Measurements from ENCODE around the gene FMN1.

The FMN1 gene

GRCh38 chr15:33115191-33115861, 79.2 kb downstream of the FMN1 start:
- no peak for DNase-seq

- no peak for DNase-seq
These were observed 80.2 kb downstream of the FMN1 start for GRCh38 chr15:33114374-33114717.

GRCh38 chr15:33113666-33114373, 80.7 kb downstream of the FMN1 start:
- no peak for DNase-seq

GRCh38 chr15:33112541-33113105, 81.9 kb downstream of the FMN1 start:
- DNase-seq = no peak

GRCh38 chr15:33111041-33111451, 83.5 kb downstream of the FMN1 start:
- DNase-seq = no peak

GRCh38 chr15:33109345-33109744, 85.2 kb downstream of the FMN1 start:
- DNase-seq = no peak

GRCh38 chr15:33108518-33108917, 86.0 kb downstream of the FMN1 start:
- DNase-seq = no peak

- DNase-seq = no peak
These were observed 86.6 kb downstream of the FMN1 start for GRCh38 chr15:33107950-33108349.

- DNase-seq = peak in 1 of 2 donors; percentile 24
These were observed 90.3 kb downstream of the FMN1 start for GRCh38 chr15:33104212-33104611.

GRCh38 chr15:33101036-33101435, 93.5 kb downstream of the FMN1 start:
- no peak for DNase-seq

GRCh38 chr15:33100314-33100713, 94.2 kb downstream of the FMN1 start:
- no peak for DNase-seq

- no peak for DNase-seq
These were observed 94.8 kb downstream of the FMN1 start for GRCh38 chr15:33099739-33100138.

GRCh38 chr15:33099213-33099612, 95.3 kb downstream of the FMN1 start:
- no peak for DNase-seq

- DNase-seq = no peak
These were observed 96.1 kb downstream of the FMN1 start for GRCh38 chr15:33098094-33099058.

- no peak for DNase-seq
These were observed 98.4 kb downstream of the FMN1 start for GRCh38 chr15:33096134-33096533.

GRCh38 chr15:33095641-33096040, 98.9 kb downstream of the FMN1 start:
- DNase-seq = no peak

GRCh38 chr15:33094336-33094735, 100.2 kb downstream of the FMN1 start:
- no peak for DNase-seq

GRCh38 chr15:33093222-33093621, 101.3 kb downstream of the FMN1 start:
- no peak for DNase-seq

GRCh38 chr15:33091983-33092693, 102.4 kb downstream of the FMN1 start:
- DNase-seq = no peak

GRCh38 chr15:33089878-33090757, 104.4 kb downstream of the FMN1 start:
- no peak for DNase-seq

GRCh38 chr15:33089165-33089877, 105.2 kb downstream of the FMN1 start:
- no peak for DNase-seq

Data from activated CD4-positive, alpha-beta T cell treated with anti-CD3 and anti-CD28 coated beads for 4 hours (primary cell).